ENCODE data around the gene TBC1D14.

- TF ChIP-seq CTCF (IDR thresholded peaks at IDR 0.05) = no peak
- no peak for TF ChIP-seq SIN3A (IDR thresholded peaks at IDR 0.05; ENCODE audit: borderline replicate concordance, insufficient read depth, low read depth, low read length)
- no peak for TF ChIP-seq POLR2AphosphoS5 (IDR thresholded peaks at IDR 0.05; ENCODE audit: low read depth, low read length)
These were observed 32.6 kb upstream of the TBC1D14 start for GRCh38 chr4:6877067-6877466.
